ENCODE data around the gene CSMD2.

The CSMD2 gene

DNA sequence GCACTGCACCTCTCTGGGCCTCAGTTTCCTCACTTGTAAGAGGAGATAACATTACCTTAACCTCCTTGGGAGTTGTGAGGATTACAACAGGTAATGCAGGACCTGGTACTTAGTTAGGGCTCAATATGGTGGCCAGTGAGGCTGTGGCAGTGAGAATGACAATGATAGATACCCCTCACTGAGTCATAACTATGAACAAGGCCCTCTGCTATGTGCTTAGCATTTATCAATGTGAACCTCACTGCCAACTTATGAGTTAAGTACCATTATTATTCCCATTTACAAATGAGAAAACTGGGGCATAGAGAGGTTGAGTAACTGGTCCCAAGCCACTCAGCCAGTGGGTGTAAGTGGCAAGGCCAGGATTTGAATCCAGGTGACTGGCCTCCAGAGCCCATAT, 236.8 kb downstream of the CSMD2 start:
- no peaks in the 10 kb centered on the region for H3K36me3 ChIP-seq (ENCODE audit: control insufficient read depth in 2 of 2, insufficient read depth in 2 of 2, low read length in 2 of 2)
- H3K27me3 ChIP-seq (ENCODE audit: control insufficient read depth in 1 of 2, insufficient read depth in 2 of 2, low read length in 2 of 2) = peaks cover 0 to 5% of the 10 kb centered on the region in 2 donors
- no peak overlapping the region for H3K9ac ChIP-seq (ENCODE audit: low read length in 2 of 2)
- H3K27ac ChIP-seq (ENCODE audit: low read length) = no peak overlapping the region
- no peak overlapping the region for H3K4me3 ChIP-seq (ENCODE audit: low read length in 2 of 2)
- no peaks in the 10 kb centered on the region for H3K4me1 ChIP-seq (ENCODE audit: control insufficient read depth, insufficient read depth, low read length)
- no peaks in the 10 kb centered on the region for H3K9me3 ChIP-seq (ENCODE audit: control insufficient read depth in 2 of 2, low read length in 2 of 2)

DNA sequence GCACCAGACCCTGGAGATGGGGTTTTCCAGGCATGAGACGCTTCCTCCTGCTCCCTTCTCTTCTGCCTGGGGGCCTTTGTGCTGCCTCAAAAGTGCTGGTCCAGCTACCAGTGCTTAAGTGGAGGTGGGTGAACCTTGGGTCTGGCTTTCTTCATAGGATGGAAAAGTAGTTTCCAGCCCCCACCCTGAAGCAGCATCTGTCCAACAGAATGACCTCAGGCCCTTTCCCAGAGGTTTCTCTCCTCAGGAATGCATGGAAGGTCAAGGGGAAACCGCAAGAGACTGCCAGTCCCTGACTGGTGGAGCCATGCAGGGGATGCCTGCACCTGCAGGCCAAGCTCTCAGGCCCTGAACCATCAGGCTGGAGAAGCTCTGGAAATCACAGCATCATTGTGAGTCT, 237.3 kb downstream of the CSMD2 start:
- no peak overlapping the region for H3K4me3 ChIP-seq (ENCODE audit: low read length in 2 of 2)
- H3K9me3 ChIP-seq (ENCODE audit: control insufficient read depth in 2 of 2, low read length in 2 of 2) = no peaks in the 10 kb centered on the region
- H3K27me3 ChIP-seq (ENCODE audit: control insufficient read depth in 1 of 2, insufficient read depth in 2 of 2, low read length in 2 of 2) = peaks cover 0 to 5% of the 10 kb centered on the region in 2 donors
- no peaks in the 10 kb centered on the region for H3K4me1 ChIP-seq (ENCODE audit: control insufficient read depth, insufficient read depth, low read length)
- H3K27ac ChIP-seq (ENCODE audit: low read length) = no peak overlapping the region
- no peak overlapping the region for H3K9ac ChIP-seq (ENCODE audit: low read length in 2 of 2)
- H3K36me3 ChIP-seq (ENCODE audit: control insufficient read depth in 2 of 2, insufficient read depth in 2 of 2, low read length in 2 of 2) = no peaks in the 10 kb centered on the region

DNA sequence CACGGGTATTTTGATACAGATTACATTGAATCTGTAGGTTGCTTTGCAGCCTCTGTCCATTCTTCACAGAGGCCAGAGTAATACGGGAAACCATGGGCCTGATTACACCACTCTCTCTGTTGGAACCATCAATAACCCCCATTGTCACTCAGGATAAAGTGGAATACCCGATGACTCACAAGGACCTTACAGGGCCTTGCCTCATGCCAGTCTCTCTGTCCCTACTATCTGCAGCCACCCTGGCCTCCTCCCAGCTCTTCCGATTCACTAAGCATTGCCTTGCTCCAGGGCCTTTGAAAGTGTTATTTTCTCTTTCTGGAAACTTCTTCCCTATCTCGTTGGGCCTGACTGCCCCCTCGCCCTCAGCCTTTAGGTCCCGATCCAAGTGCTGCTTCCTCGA, 239.4 kb downstream of the CSMD2 start:
- Histone ChIP-seq H3K9me3 (ENCODE audit: control insufficient read depth in 2 of 2, low read length in 2 of 2) (no peaks in the 10 kb centered on the region), H3K27ac (ENCODE audit: low read length) (no peak overlapping the region), H3K9ac (ENCODE audit: low read length in 2 of 2) (no peak overlapping the region)

DNA sequence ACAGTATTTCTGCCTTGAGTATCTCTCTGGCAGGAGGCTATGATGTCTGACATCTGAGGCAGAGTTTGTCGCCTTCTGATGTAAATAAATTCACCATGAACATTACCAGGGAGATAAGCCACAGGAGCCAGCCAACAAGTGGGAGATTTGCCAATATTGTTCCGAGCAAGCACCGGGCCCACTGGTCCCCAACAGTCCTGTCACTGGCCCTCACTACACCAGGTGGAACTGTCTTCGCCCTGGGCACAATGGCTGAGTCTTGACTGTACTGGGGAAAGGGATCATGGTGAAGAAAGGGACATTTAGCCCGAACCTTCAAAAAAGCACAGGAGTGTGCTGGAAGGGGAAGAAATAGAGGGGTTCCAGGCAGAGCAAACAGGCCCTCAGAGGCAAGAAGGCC, 243.7 kb downstream of the CSMD2 start:
- Histone ChIP-seq H3K27ac (ENCODE audit: low read length) (no peak overlapping the region), H3K4me3 (ENCODE audit: low read length in 2 of 2) (no peak overlapping the region), H3K36me3 (ENCODE audit: control insufficient read depth in 2 of 2, insufficient read depth in 2 of 2, low read length in 2 of 2) (no peaks in the 10 kb centered on the region), H3K4me1 (ENCODE audit: control insufficient read depth, insufficient read depth, low read length) (no peaks in the 10 kb centered on the region), H3K27me3 (ENCODE audit: control insufficient read depth in 1 of 2, insufficient read depth in 2 of 2, low read length in 2 of 2) (peaks cover 0 to 2% of the 10 kb centered on the region in 2 donors), H3K9ac (ENCODE audit: low read length in 2 of 2) (no peak overlapping the region), H3K9me3 (ENCODE audit: control insufficient read depth in 2 of 2, low read length in 2 of 2) (no peaks in the 10 kb centered on the region)

More for the DNA sequence above, 239.4 kb downstream of the CSMD2 start:
- Histone ChIP-seq H3K27me3 (ENCODE audit: control insufficient read depth in 1 of 2, insufficient read depth in 2 of 2, low read length in 2 of 2) (peaks cover 0 to 3% of the 10 kb centered on the region in 2 donors), H3K36me3 (ENCODE audit: control insufficient read depth in 2 of 2, insufficient read depth in 2 of 2, low read length in 2 of 2) (no peaks in the 10 kb centered on the region), H3K4me3 (ENCODE audit: low read length in 2 of 2) (no peak overlapping the region), H3K4me1 (ENCODE audit: control insufficient read depth, insufficient read depth, low read length) (no peaks in the 10 kb centered on the region)

DNA sequence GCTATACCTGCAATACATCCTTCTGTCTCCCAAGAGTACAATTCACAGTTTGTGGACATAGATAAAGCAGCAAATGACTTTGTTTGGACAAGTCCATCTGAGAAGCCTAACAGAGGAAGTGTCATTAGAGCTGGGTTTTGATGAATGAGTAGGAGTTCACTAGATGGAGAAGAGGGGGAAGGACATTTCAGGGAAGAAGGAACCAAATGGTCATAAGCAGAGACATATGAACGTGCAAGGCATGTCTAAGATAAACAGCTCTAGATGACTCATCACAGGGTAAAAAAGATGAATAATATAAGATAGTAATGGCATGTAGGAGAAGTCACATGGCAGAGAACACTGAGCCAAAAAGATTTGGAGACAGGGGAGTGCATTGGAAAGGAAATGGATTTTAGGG, 246.7 kb downstream of the CSMD2 start:
- Histone ChIP-seq H3K27ac (ENCODE audit: low read length) (no peak overlapping the region), H3K9ac (ENCODE audit: low read length in 2 of 2) (no peak overlapping the region), H3K4me3 (ENCODE audit: low read length in 2 of 2) (no peak overlapping the region), H3K9me3 (ENCODE audit: control insufficient read depth in 2 of 2, low read length in 2 of 2) (no peaks in the 10 kb centered on the region), H3K27me3 (ENCODE audit: control insufficient read depth in 1 of 2, insufficient read depth in 2 of 2, low read length in 2 of 2) (peaks cover 0 to 2% of the 10 kb centered on the region in 2 donors), H3K4me1 (ENCODE audit: control insufficient read depth, insufficient read depth, low read length) (no peaks in the 10 kb centered on the region), H3K36me3 (ENCODE audit: control insufficient read depth in 2 of 2, insufficient read depth in 2 of 2, low read length in 2 of 2) (no peaks in the 10 kb centered on the region)

DNA sequence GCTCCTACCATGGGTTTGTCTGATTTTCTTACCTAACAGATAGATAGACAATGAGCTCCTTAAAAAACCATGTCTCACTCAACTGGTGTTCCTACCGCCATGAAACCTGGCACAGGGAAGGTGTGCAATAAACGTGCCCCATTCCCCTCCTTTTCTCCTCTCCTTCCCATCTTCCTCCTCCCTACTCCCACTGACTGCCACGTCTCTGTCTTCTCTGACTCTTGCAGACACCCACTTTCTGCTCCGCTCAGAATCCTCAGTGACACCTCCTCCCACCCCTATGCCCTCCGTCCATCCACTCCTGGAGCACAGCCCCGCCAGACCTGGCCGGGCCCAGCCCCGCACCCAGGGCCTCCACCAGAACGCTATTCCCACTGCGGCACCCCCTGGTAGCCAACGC, 248.2 kb downstream of the CSMD2 start:
- Histone ChIP-seq H3K4me1 (ENCODE audit: control insufficient read depth, insufficient read depth, low read length) (no peaks in the 10 kb centered on the region), H3K9me3 (ENCODE audit: control insufficient read depth in 2 of 2, low read length in 2 of 2) (no peaks in the 10 kb centered on the region), H3K9ac (ENCODE audit: low read length in 2 of 2) (no peak overlapping the region), H3K36me3 (ENCODE audit: control insufficient read depth in 2 of 2, insufficient read depth in 2 of 2, low read length in 2 of 2) (no peaks in the 10 kb centered on the region), H3K27ac (ENCODE audit: low read length) (no peak overlapping the region), H3K4me3 (ENCODE audit: low read length in 2 of 2) (no peak overlapping the region), H3K27me3 (ENCODE audit: control insufficient read depth in 1 of 2, insufficient read depth in 2 of 2, low read length in 2 of 2) (peaks cover 0 to 4% of the 10 kb centered on the region in 2 donors)

DNA sequence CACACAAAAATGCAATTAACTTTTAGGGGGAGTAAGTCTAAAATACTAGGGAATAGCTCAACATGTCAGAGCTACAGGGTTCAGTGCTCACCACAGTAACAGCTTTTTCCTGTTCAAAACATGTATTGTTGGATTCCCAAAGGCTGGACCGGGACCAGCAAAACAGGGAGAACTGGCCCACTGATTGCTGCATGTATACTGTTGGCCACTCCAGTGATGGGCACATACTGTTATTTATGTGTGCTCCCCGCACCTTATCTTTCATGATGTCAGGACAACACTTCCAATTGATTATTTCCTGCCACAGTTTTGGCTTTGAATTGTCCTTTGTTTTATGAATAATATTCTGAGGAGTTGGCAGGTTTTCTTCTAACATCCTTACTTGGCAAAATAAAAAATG, 250.5 kb downstream of the CSMD2 start:
- Histone ChIP-seq H3K27me3 (ENCODE audit: control insufficient read depth in 1 of 2, insufficient read depth in 2 of 2, low read length in 2 of 2) (peaks cover 0 to 4% of the 10 kb centered on the region in 2 donors), H3K36me3 (ENCODE audit: control insufficient read depth in 2 of 2, insufficient read depth in 2 of 2, low read length in 2 of 2) (no peaks in the 10 kb centered on the region), H3K4me1 (ENCODE audit: control insufficient read depth, insufficient read depth, low read length) (no peaks in the 10 kb centered on the region), H3K9ac (ENCODE audit: low read length in 2 of 2) (no peak overlapping the region), H3K27ac (ENCODE audit: low read length) (no peak overlapping the region), H3K4me3 (ENCODE audit: low read length in 2 of 2) (no peak overlapping the region), H3K9me3 (ENCODE audit: control insufficient read depth in 2 of 2, low read length in 2 of 2) (no peaks in the 10 kb centered on the region)

DNA sequence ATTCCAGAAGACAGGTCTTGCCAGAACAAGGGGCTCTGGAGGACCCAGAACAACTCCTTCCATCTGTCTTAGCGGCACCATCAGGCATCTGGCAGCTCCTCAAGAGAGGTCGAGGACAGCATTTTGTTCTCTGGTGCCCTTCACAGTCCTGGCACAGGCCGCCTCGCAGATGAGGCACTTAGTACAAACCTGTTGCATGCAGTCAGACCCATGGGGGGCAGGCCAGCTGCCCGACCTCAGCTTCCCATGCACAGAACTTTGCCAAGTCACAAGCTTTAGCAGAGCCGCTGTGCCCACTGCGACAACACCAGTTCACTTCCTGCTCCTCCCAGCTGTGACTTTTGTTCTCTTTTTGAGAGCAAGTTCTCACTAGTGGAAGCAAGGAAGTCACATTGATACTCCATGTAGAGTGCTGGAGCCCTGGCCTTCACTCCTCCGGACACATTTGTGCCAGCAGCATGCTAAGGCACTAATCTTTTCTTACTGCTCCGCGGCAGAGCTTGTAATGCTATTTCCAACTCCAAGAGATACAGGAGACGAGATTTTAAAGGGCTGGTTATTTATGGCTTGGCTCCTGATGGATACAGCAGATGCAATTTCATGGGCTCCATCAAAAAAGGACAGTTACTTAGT, 256.6 kb downstream of the CSMD2 start:
- Histone ChIP-seq H3K4me3 (ENCODE audit: low read length in 2 of 2) (no peak overlapping the region), H3K36me3 (ENCODE audit: control insufficient read depth in 2 of 2, insufficient read depth in 2 of 2, low read length in 2 of 2) (no peaks in the 10 kb centered on the region), H3K4me1 (ENCODE audit: control insufficient read depth, insufficient read depth, low read length) (no peaks in the 10 kb centered on the region), H3K9ac (ENCODE audit: low read length in 2 of 2) (no peak overlapping the region), H3K27ac (ENCODE audit: low read length) (no peak overlapping the region), H3K27me3 (ENCODE audit: control insufficient read depth in 1 of 2, insufficient read depth in 2 of 2, low read length in 2 of 2) (peaks cover 0 to 2% of the 10 kb centered on the region in 2 donors), H3K9me3 (ENCODE audit: control insufficient read depth in 2 of 2, low read length in 2 of 2) (no peaks in the 10 kb centered on the region)

DNA sequence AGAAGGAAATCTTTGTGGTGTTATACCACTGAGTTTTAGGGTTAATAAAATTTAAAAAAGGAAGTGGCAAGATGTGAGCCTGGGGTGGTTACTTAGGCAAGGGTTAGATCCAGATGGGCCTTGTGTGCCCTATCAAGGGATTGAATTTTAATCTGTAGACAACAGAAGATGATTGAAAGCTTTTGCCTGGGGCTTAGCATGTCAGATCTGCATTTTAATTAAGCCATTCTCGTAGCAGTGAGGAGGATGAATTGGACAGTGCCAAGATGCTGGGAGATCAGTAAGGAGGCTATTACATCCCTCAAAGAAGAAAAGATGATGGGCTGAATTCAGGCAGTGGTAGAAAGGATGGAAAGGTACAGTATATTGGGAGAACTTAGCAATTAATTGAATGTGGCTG, 258.9 kb downstream of the CSMD2 start:
- Histone ChIP-seq H3K36me3 (ENCODE audit: control insufficient read depth in 2 of 2, insufficient read depth in 2 of 2, low read length in 2 of 2) (no peaks in the 10 kb centered on the region), H3K4me1 (ENCODE audit: control insufficient read depth, insufficient read depth, low read length) (no peaks in the 10 kb centered on the region), H3K9ac (ENCODE audit: low read length in 2 of 2) (no peak overlapping the region), H3K9me3 (ENCODE audit: control insufficient read depth in 2 of 2, low read length in 2 of 2) (no peaks in the 10 kb centered on the region), H3K4me3 (ENCODE audit: low read length in 2 of 2) (no peak overlapping the region), H3K27ac (ENCODE audit: low read length) (no peak overlapping the region), H3K27me3 (ENCODE audit: control insufficient read depth in 1 of 2, insufficient read depth in 2 of 2, low read length in 2 of 2) (peaks cover 0 to 2% of the 10 kb centered on the region in 2 donors)

DNA sequence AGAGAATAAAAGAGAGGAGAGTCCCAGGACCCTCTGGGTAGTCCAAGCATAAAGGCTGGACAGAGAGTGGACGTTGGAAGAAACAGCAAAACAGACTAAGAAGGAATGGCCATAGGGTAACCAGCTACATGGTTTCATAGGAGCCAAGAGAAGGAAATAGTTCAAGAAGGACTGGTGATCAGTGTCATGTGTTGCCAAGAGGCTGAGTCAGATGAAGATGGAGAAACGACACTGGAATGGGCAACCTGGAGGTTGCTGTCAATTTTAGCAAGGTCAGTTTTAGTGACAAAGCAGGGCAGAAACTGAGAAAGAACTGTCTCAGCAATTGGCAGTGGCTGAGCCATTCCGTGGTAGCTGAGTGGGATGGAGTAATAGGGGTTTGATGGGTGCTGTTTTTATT, 259.8 kb downstream of the CSMD2 start:
- Histone ChIP-seq H3K9ac (ENCODE audit: low read length in 2 of 2) (no peak overlapping the region), H3K4me3 (ENCODE audit: low read length in 2 of 2) (no peak overlapping the region), H3K36me3 (ENCODE audit: control insufficient read depth in 2 of 2, insufficient read depth in 2 of 2, low read length in 2 of 2) (no peaks in the 10 kb centered on the region), H3K27ac (ENCODE audit: low read length) (no peak overlapping the region), H3K9me3 (ENCODE audit: control insufficient read depth in 2 of 2, low read length in 2 of 2) (no peaks in the 10 kb centered on the region), H3K4me1 (ENCODE audit: control insufficient read depth, insufficient read depth, low read length) (no peaks in the 10 kb centered on the region), H3K27me3 (ENCODE audit: control insufficient read depth in 1 of 2, insufficient read depth in 2 of 2, low read length in 2 of 2) (peaks cover 0 to 2% of the 10 kb centered on the region in 2 donors)

DNA sequence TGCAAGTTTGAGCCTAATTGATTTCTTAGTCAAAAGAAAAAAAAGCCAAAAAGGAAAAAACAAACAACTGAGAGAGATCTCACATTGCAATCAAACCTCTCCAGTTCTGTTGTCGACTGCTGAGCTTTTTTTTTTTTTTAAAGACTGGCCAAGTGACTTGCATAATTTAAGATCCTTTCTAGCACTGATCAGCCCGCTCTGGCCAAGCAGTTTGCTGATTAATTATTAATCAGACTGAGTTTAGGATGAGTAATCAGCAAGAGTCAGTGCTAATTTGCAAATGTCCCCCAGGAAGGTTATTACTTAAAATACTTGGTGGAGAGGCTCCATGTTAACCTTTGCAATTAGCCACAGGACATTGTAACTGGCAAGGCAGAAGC, 261.8 kb downstream of the CSMD2 start:
- no peak overlapping the region for H3K9ac ChIP-seq (ENCODE audit: low read length in 2 of 2)
- peaks cover 0 to 2% of the 10 kb centered on the region in 2 donors for H3K27me3 ChIP-seq (ENCODE audit: control insufficient read depth in 1 of 2, insufficient read depth in 2 of 2, low read length in 2 of 2)
- no peak overlapping the region for H3K27ac ChIP-seq (ENCODE audit: low read length)
- no peaks in the 10 kb centered on the region for H3K9me3 ChIP-seq (ENCODE audit: control insufficient read depth in 2 of 2, low read length in 2 of 2)
- H3K4me3 ChIP-seq (ENCODE audit: low read length in 2 of 2) = no peak overlapping the region
- no peaks in the 10 kb centered on the region for H3K4me1 ChIP-seq (ENCODE audit: control insufficient read depth, insufficient read depth, low read length)
- no peaks in the 10 kb centered on the region for H3K36me3 ChIP-seq (ENCODE audit: control insufficient read depth in 2 of 2, insufficient read depth in 2 of 2, low read length in 2 of 2)
